Adipose tissue (tissue), 3 donors: ENCODE data around the gene TGFBI. TPM values are rescaled to one million over a fixed set of nuclear protein-coding genes. Genes with fewer than 3 reads are reported as not detected.

Experiments used
- H3K27ac ChIP-seq: one replicate; pipeline ENCODE4 v1.5.1; 2013; ENCODE audit warnings: low read depth, low read length
- WGBS, 3 donors: extraction: QIAGEN DNeasy Blood & Tissue Kit; methylation state at CpG; one replicate each; pipeline ENCODE4 v1.1.7; 2013; 5-methylcytosine and 5-hydroxymethylcytosine counted together
- polyA plus RNA-seq, 3 donors: library from polyadenylated mRNA; stranded (reverse); fragments of 200-250 nt; gene quantifications; one replicate each; pipeline ENCODE4 v1.2.3, GENCODE V29; 2013
- donor health status: healthy with polysubstance abuse.
- donor health status: Bipolar disorder and iron deficiency.
- donor health status: healthy.

TGFBI gene
- polyA plus RNA-seq, 3 donors: 10.9 to 103 (median 62.2) TPM

DNA sequence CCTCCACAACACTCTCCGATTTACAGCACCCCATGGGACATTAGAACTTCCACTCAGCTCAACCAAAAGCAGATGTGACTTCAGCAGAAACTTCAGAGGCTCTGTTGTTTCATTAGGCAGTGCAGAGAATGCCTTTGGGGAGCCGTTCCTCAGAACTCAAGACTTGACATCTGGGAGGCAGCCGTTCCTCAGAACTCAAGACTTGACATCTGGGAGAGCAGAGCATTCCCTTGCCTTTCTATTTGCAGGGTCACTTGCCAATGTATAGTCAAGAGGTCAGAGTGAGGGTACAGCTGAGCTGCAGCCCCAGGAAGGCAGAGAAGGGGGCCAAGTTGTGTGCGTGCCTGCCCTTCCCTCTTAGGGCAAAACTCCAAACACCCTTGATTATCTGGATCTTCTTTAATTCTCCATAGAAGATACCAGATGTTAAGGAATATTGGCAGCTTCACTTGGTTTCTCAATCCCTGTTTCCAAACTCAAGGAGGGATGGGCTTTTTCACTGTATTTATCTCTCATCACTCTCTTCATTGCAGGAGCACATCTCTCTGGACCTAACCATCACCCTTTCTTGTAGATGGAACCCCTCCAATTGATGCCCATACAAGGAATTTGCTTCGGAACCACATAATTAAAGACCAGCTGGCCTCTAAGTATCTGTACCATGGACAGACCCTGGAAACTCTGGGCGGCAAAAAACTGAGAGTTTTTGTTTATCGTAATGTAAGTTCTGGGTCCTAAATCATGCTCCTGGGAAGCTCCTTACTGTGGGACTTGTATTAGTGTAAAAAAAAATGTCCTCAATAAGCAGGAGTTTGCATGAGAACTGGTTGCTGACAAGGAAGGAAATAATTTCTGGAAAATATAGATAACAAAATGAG lies 25.6 kb downstream of the TGFBI start:
- H3K27ac ChIP-seq: no peak overlapping the region
- 66 to 78% (median 74%) methylated on average over 7 of the region's 7 CpGs for WGBS, 3 donors

DNA sequence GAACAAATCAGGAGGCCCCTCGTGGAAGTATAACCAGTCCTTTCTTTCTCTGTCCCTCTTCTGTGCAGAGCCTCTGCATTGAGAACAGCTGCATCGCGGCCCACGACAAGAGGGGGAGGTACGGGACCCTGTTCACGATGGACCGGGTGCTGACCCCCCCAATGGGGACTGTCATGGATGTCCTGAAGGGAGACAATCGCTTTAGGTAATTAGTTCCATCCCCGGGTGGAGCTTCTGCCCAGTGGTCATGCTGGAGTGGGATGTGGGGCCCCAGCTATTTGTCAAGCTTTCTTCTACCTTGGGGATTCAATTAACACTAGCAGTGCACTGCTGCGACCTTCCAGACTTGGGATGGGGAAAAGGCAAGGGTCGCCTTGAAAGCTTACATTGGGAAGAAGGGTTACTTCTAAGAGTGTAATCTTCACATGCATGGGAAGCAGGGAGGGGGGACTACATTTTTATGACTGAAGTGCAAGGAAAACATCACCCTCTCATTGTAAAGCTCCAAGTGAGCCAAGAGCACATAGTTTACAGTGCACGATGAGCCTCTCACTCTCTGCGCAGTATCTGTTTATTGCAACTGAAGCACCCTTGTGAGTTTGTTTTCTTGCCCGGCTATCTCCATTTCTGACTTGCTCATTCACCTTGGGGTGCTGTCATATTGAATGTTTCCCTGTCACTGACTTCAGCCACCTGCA lies 27.0 kb downstream of the TGFBI start:
- WGBS, 3 donors: 87 to 94% (median 92%) methylated on average over 14 of the region's 14 CpGs

DNA sequence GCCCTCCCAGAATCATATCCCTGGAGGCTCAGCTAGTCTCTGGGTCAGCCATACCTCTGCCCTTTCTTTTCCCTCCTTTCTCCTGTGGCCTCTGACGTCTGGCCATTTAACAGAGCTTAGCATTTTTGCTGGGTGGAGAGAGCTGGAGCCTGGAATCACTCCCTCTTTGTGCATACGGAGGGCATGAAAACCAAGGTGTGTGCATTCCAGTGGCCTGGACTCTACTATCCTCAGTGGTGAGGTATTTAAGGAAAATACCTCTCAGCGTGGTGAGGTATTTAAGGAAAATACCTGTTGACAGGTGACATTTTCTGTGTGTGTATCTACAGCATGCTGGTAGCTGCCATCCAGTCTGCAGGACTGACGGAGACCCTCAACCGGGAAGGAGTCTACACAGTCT lies 27.5 kb downstream of the TGFBI start:
- no peak overlapping the region for H3K27ac ChIP-seq
- 91 to 95% (median 94%) methylated on average over 5 of the region's 5 CpGs for WGBS, 3 donors

More for the DNA sequence above, 27.0 kb downstream of the TGFBI start:
- H3K27ac ChIP-seq: no peak overlapping the region

DNA sequence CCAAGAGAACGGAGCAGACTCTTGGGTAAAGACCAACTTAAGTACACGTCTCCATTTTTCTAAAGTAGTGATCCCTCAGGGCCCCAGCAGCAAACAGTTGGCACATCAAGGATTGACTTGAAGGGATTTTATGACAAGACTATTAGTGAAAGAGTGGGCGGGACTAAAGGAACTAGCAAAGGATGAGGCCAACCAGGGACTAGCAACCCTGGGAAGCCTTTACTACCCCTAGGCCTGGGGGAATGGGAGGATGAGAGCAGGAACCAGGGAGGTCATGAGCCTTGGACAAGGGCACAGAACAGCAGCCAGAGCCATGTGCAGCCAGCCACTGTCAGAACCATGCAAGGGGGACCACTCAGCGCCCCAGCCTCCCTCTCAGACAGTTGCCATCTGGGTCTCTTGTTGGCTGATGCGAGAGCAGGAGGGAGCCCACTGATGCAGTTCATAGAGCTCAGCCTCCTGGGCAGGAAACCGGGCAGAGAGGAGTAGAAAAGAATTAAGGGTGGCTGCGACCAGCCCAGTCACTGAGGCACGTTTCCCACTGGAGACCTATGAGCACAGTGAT lies 28.1 kb downstream of the TGFBI start:
- WGBS, 3 donors: 82 to 94% (median 82%) methylated on average over 8 of the region's 8 CpGs
- no peak overlapping the region for H3K27ac ChIP-seq

DNA sequence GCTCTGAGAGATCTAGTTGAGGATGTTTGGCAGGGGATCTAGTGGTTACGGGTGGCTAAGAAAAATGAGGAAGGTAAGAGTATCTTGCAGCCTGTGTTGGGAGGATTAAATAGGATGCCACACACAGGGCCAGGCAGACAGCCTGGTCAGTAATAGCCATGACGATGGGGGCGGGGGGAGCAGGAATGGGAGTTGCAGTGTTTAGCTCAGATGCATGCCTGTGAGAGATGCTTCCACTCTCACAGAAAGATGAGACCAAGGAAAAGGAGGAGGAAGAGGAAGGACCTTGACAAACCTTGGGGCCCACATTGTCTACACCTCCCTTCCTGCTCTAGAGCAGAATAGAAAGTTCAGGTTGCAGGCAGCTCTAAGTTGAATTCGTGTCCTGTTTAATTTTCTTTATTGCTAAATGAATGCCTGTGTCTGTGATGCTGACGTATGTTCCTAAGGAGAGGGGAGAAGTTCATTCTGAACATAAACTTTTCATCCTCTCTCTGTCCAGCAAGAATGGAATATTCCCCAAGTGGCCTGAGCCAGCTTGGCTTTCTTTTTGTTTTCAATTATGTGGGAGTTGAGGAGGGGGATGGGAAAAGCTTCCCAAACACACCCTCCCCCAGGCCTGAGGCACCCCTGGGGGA lies 28.7 kb downstream of the TGFBI start:
- 53 to 61% (median 58%) methylated on average over 5 of the region's 5 CpGs for WGBS, 3 donors
- peak overlapping the region; percentile 17 for H3K27ac ChIP-seq

- 41 to 43% (median 42%) methylated on average over 10 of the region's 10 CpGs for WGBS, 3 donors
- H3K27ac ChIP-seq: peak overlapping the region; percentile 17
Measured at GRCh38 chr5:136058039-136058971, 29.5 kb downstream of the TGFBI start.

DNA sequence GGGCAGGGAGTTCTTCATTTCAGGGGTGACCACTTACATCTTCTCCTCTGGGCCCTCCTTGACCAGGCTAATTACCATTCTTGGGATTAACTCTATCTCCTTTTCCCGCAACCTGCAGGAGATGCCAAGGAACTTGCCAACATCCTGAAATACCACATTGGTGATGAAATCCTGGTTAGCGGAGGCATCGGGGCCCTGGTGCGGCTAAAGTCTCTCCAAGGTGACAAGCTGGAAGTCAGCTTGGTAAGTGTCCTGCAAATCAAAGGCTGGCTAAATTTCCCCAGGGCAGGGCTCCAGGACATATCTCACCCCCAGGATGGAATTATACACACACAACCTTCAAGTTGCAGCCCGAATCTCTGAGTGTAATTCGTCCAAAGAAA lies 30.2 kb downstream of the TGFBI start:
- H3K27ac ChIP-seq: no peak overlapping the region
- WGBS, 3 donors: 58 to 66% (median 62%) methylated on average over 6 of the region's 6 CpGs

GRCh38 chr5:136060963-136061362 lies 32.2 kb downstream of the TGFBI start:
- WGBS, 3 donors: 95 to 97% (median 96%) methylated on average over 7 of the region's 7 CpGs
- no peak overlapping the region for H3K27ac ChIP-seq

- WGBS, 3 donors: 91 to 94% (median 92%) methylated on average over 6 of the region's 6 CpGs
- no peak overlapping the region for H3K27ac ChIP-seq
Measured at GRCh38 chr5:136061630-136062365, 33.0 kb downstream of the TGFBI start.

GRCh38 chr5:136062366-136063274 lies 33.8 kb downstream of the TGFBI start:
- 79 to 85% (median 83%) methylated on average over 6 of the region's 6 CpGs for WGBS, 3 donors
- H3K27ac ChIP-seq: no peak overlapping the region

GRCh38 chr5:136063778-136064465 lies 35.1 kb downstream of the TGFBI start:
- H3K27ac ChIP-seq: no peak overlapping the region
- WGBS, 3 donors: 91 to 94% (median 92%) methylated on average over 8 of the region's 8 CpGs

DNA sequence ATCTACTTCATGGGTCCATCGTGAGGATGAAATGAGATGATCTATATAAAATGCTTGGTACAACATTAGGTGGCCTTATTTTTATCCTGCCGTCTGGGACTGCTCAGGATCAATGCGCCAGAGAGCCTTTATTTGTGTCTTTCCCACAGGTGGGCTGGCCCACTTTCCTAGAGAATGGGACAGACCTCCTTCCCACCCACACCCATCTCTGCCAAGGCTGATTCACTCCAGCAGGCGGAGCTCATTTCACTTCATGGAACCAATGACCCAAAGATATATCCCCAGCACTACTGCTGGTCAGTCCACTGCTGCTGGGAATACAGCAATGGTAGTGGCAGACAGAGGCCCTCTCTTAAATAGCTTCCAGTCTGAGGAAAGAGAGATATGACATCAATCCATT lies 35.7 kb downstream of the TGFBI start:
- H3K27ac ChIP-seq: no peak overlapping the region
- WGBS, 3 donors: 82 to 91% (median 89%) methylated on average over 4 of the region's 4 CpGs

- H3K27ac ChIP-seq: no peak overlapping the region
- WGBS, 3 donors: 89 to 96% (median 92%) methylated on average over 2 of the region's 2 CpGs
Measured at GRCh38 chr5:136065588-136065987, 36.8 kb downstream of the TGFBI start.

- H3K27ac ChIP-seq: no peak overlapping the region
- 51 to 59% (median 54%) methylated on average over 4 of the region's 4 CpGs for WGBS, 3 donors
Measured at GRCh38 chr5:136066661-136067271, 38.0 kb downstream of the TGFBI start.

DNA sequence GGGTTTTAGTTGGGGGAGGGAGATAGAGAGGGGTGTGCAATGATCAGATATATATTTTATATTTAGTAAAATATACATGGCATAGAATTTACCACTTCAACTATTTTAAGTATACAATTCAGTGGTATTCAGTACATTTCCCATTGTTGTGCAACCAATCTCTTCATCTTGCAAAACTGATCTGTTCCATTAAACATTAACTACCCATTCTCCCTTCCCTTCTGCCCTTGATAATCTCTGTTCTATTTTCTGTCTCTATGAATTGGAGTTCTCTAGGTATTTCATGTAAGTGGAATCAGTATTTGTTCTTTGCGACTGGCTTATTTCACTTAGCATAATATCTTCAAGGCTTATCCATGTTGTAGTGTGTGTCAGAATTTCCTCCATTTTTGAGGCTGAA lies 38.6 kb downstream of the TGFBI start:
- WGBS, 3 donors: 91 to 100% (median 96%) methylated on average over 1 of the region's 1 CpG
- H3K27ac ChIP-seq: no peak overlapping the region
